Measurements from ENCODE around the gene POLD4. TPM values are rescaled to one million over a fixed set of nuclear protein-coding genes. Genes with fewer than 3 reads are reported as not detected.

POLD4 gene
- total RNA-seq, 1 donor = 59.4 TPM

DNA sequence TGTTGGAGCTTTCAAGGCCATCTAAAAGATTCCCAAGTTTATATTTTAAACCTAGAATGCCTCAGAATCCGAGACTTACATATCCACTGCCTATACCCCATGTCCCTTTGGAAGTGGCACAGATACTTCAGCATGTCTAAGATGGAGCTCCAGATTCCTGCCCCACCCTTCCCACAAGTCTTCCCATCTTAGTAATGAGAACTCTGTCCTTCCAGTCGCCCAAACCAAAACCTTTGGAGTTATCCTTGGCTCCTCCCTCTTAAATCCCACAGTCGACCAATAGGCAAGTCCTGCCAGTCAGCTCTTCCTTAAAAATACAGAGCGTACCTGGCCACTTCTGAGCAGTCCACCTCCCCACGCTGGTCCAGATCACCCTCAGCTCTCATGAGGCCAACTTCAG lies 4.3 kb downstream of the POLD4 start:
- Histone ChIP-seq H3K27ac (ENCODE audit: low read depth, low read length) (no peak overlapping the region), H3K79me2 (ENCODE audit: insufficient read depth, low read length) (peaks cover 12% of the 10 kb centered on the region), H3K9me3 (ENCODE audit: low read depth, low read length) (no peaks in the 10 kb centered on the region), H3K4me1 (ENCODE audit: insufficient read depth, low read length) (peaks cover 52% of the 10 kb centered on the region), H3K4me2 (ENCODE audit: insufficient read depth, low read length) (no peak overlapping the region), H4K20me1 (ENCODE audit: insufficient read depth, low read length) (peaks cover 3% of the 10 kb centered on the region), H3K4me3 (ENCODE audit: insufficient read depth, low read length) (no peak overlapping the region), H3K27me3 (ENCODE audit: insufficient read depth, low read length) (no peaks in the 10 kb centered on the region), H3K36me3 (ENCODE audit: insufficient read depth, low read length) (peaks cover 4% of the 10 kb centered on the region), H2AFZ (ENCODE audit: low read length) (no peak overlapping the region)
- TF ChIP-seq, protein P1, sequence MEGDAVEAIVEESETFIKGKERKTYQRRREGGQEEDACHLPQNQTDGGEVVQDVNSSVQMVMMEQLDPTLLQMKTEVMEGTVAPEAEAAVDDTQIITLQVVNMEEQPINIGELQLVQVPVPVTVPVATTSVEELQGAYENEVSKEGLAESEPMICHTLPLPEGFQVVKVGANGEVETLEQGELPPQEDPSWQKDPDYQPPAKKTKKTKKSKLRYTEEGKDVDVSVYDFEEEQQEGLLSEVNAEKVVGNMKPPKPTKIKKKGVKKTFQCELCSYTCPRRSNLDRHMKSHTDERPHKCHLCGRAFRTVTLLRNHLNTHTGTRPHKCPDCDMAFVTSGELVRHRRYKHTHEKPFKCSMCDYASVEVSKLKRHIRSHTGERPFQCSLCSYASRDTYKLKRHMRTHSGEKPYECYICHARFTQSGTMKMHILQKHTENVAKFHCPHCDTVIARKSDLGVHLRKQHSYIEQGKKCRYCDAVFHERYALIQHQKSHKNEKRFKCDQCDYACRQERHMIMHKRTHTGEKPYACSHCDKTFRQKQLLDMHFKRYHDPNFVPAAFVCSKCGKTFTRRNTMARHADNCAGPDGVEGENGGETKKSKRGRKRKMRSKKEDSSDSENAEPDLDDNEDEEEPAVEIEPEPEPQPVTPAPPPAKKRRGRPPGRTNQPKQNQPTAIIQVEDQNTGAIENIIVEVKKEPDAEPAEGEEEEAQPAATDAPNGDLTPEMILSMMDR (IDR thresholded peaks at IDR 0.05; ENCODE audit: extremely low read depth, low read depth, low read length) = no peak
- peak; percentile 70 for DNase-seq (ENCODE audit: insufficient read length, low spot score, missing footprints)

DNA sequence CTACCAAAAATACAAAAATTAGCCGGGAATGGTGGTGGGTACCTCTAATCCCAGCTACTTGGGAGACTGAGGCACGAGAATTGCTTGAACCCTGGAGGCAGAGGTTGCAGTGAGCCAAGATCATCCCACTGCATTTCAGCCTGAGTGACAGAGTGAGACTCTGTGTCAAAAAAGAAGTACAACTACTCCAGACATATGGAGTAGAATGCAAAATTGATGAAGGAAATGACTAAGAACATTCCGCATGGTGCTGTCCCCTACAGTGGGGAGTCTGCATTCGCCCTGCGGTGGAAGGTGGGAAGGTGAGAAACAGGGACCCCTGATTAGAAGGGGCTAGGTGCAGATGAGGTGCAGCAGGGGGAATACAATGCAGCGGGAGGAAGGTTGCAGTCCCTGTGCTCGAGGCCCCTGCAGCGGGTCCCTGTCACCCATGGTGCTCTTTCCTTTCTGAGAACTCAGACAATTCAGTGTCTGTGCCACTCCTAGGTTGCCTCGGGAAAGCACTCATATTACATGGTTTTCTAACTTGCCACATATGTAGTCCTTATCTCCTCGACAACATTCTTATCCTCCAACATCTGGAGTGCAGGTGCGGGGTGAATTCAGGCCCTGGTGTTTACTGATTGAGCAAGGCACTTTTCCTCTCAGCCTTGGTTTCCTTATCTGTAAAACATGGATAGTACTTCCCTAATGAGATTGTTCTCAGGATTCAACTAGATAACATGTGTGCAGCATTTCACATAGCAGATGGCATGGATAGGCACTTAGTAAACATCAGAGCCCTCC lies 5.2 kb downstream of the POLD4 start:
- Histone ChIP-seq H3K27me3 (ENCODE audit: insufficient read depth, low read length) (no peaks in the 10 kb centered on the region), H4K20me1 (ENCODE audit: insufficient read depth, low read length) (peaks cover 3% of the 10 kb centered on the region), H3K36me3 (ENCODE audit: insufficient read depth, low read length) (peaks cover 4% of the 10 kb centered on the region), H3K4me2 (ENCODE audit: insufficient read depth, low read length) (no peak overlapping the region), H3K9me3 (ENCODE audit: low read depth, low read length) (no peaks in the 10 kb centered on the region), H3K79me2 (ENCODE audit: insufficient read depth, low read length) (peaks cover 12% of the 10 kb centered on the region), H3K27ac (ENCODE audit: low read depth, low read length) (peak overlapping the region; percentile 51), H3K4me1 (ENCODE audit: insufficient read depth, low read length) (peaks cover 48% of the 10 kb centered on the region), H3K4me3 (ENCODE audit: insufficient read depth, low read length) (no peak overlapping the region), H2AFZ (ENCODE audit: low read length) (no peak overlapping the region)
- TF ChIP-seq, protein P1 (IDR thresholded peaks at IDR 0.05; ENCODE audit: extremely low read depth, low read depth, low read length) = no peak
- peak; percentile 49 for DNase-seq (ENCODE audit: insufficient read length, low spot score, missing footprints)

DNA sequence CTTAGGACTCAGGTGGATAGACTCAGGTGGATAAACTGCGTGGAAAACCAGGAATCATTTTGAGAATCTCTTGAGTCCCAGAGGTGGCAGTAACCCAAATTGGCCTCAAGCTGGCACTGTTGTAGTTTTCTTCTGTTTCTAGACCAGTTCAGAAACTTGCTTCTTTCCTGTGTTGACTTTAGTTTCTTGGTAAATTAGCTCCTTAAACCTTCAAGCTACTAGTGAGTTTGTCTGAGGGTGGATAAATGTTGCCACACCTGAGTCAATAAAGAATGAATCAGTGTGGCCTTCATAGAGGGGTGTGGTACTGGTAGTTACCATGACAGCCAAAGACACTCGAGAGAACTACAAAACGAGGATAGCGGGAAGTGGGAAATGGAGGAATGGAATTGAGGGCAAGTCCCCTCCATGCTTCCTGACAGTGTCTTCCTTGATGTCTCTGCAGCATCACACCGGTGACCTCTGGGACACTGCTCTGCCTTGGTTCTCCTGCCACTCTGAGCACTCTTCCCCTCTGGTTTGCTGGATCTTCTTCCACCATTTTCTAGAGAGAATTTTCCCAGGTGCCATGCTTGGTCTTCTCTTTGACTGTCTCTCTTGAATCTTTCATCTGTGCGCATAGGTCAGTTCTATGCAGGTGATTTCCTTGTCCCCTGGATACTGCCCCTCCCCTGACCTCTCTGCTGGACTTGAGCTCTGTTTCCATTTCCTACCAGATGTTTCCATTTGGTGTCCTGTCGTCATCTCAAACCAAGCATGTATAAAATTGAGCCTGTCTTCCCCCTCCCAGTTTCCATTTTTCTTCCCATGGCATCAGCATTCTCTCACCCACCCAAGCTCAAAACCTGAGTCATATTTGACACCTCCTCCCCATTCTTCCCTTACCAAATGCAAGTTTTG lies 7.2 kb downstream of the POLD4 start:
- Histone ChIP-seq H3K36me3 (ENCODE audit: insufficient read depth, low read length) (no peaks in the 10 kb centered on the region), H3K4me3 (ENCODE audit: insufficient read depth, low read length) (no peak overlapping the region), H3K9me3 (ENCODE audit: low read depth, low read length) (no peaks in the 10 kb centered on the region), H4K20me1 (ENCODE audit: insufficient read depth, low read length) (peaks cover 3% of the 10 kb centered on the region), H3K4me1 (ENCODE audit: insufficient read depth, low read length) (peaks cover 31% of the 10 kb centered on the region), H2AFZ (ENCODE audit: low read length) (no peak overlapping the region), H3K79me2 (ENCODE audit: insufficient read depth, low read length) (peaks cover 2% of the 10 kb centered on the region), H3K27me3 (ENCODE audit: insufficient read depth, low read length) (no peaks in the 10 kb centered on the region), H3K27ac (ENCODE audit: low read depth, low read length) (peak overlapping the region; percentile 53), H3K4me2 (ENCODE audit: insufficient read depth, low read length) (no peak overlapping the region)
- TF ChIP-seq, protein P1 (IDR thresholded peaks at IDR 0.05; ENCODE audit: extremely low read depth, low read depth, low read length) = peak; percentile 90
- peak; percentile 63 for DNase-seq (ENCODE audit: insufficient read length, low spot score, missing footprints)
